ENCODE data around the gene GPR3. TPM values are rescaled to one million over a fixed set of nuclear protein-coding genes. Genes with fewer than 3 reads are reported as not detected.

The GPR3 gene
- total and polyA plus RNA-seq, 2 of the 13 experiments (the other 11 are each of a cell fraction or from before 2014, with no cell fraction given), result 1.00 to 2.6 TPM

DNA sequence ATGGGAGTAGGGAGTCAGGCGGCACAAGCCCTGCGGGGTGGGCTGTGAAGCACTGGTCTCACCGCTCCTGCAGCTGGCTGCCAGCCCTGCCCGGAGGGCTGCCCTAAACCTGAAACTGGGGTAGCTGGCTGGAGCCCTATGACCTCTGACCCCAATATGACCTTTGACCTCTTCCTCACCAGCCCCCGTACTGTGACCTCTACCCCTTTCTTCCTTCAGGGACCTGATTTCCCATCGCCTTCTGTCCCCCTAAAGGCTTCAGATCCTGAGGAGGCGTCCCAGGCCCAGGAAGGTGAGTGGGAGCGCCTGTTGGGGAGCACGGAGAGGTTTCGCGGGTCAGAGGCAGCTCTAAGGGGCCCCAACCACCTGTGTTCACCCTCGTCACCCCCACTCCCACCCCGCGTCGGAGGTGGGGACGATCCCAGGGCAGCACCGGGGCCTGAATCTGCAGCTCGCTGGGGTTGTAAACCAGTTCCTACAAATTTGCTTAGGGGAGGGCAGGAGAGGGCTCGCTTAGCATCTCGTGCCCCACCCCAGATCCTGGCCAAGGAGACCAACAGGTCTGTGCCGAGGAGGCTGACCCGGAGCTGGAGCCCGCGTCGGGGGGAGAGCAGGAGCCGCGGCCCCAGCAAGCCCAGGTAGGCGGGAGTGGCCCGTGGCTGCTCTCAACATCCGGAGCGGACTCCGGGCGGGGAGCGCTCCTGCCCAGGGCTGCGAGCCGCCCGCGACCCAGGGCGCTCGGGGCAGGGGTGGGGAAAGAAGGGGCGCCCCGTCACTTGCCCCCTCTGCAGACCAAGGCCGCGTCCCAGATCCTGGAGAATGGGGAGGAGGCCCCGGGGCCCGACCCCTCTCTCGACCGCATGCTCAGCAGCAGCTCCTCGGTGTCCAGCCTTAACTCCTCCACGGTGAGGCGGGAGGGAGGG, 43.3 kb upstream of the GPR3 start (continued):
- TF ChIP-seq KDM5B (CRISPR knock-in tag; IDR thresholded peaks at IDR 0.05; ENCODE audit: borderline replicate concordance) (peak; percentile 66), MAX (IDR thresholded peaks at IDR 0.05) (peak; percentile 32; the same call in 1 of the 2 replicates), ZNF501 (CRISPR knock-in tag; IDR thresholded peaks at IDR 0.05) (0 out of 2 replicates have a peak, but pooled peaks have one; percentile 32), NCOA2 (CRISPR knock-in tag; IDR thresholded peaks at IDR 0.05) (no peak), KLF12 (CRISPR knock-in tag; IDR thresholded peaks at IDR 0.05; ENCODE audit: borderline replicate concordance) (no peak), ZNF580 (CRISPR knock-in tag; IDR thresholded peaks at IDR 0.05; ENCODE audit: borderline replicate concordance, low read depth) (no peak), ZNF546 (CRISPR knock-in tag; conservative IDR thresholded peaks at IDR 0.05) (no peak), ZNF737 (CRISPR knock-in tag; IDR thresholded peaks at IDR 0.05; ENCODE audit: borderline replicate concordance) (no peak), MAZ (IDR thresholded peaks at IDR 0.05; ENCODE audit: borderline replicate concordance, low read depth, low read length) (peak; percentile 50; the same call in 1 of the 2 replicates), MAZ (CRISPR knock-in tag; IDR thresholded peaks at IDR 0.05; ENCODE audit: low read depth) (peak; percentile 71), ZNF616 (CRISPR knock-in tag; IDR thresholded peaks at IDR 0.05; ENCODE audit: low read depth) (no peak), GABPB1 (CRISPR knock-in tag; IDR thresholded peaks at IDR 0.05) (peak; percentile 70; the same call in 1 of the 2 replicates)
- TF ChIP-seq, protein P1, sequence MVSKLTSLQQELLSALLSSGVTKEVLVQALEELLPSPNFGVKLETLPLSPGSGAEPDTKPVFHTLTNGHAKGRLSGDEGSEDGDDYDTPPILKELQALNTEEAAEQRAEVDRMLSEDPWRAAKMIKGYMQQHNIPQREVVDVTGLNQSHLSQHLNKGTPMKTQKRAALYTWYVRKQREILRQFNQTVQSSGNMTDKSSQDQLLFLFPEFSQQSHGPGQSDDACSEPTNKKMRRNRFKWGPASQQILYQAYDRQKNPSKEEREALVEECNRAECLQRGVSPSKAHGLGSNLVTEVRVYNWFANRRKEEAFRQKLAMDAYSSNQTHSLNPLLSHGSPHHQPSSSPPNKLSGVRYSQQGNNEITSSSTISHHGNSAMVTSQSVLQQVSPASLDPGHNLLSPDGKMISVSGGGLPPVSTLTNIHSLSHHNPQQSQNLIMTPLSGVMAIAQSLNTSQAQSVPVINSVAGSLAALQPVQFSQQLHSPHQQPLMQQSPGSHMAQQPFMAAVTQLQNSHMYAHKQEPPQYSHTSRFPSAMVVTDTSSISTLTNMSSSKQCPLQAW (CRISPR knock-in tag; IDR thresholded peaks at IDR 0.05), result 0 out of 2 replicates have a peak, but pooled peaks have one; percentile 35
- TF ChIP-seq, protein P2, sequence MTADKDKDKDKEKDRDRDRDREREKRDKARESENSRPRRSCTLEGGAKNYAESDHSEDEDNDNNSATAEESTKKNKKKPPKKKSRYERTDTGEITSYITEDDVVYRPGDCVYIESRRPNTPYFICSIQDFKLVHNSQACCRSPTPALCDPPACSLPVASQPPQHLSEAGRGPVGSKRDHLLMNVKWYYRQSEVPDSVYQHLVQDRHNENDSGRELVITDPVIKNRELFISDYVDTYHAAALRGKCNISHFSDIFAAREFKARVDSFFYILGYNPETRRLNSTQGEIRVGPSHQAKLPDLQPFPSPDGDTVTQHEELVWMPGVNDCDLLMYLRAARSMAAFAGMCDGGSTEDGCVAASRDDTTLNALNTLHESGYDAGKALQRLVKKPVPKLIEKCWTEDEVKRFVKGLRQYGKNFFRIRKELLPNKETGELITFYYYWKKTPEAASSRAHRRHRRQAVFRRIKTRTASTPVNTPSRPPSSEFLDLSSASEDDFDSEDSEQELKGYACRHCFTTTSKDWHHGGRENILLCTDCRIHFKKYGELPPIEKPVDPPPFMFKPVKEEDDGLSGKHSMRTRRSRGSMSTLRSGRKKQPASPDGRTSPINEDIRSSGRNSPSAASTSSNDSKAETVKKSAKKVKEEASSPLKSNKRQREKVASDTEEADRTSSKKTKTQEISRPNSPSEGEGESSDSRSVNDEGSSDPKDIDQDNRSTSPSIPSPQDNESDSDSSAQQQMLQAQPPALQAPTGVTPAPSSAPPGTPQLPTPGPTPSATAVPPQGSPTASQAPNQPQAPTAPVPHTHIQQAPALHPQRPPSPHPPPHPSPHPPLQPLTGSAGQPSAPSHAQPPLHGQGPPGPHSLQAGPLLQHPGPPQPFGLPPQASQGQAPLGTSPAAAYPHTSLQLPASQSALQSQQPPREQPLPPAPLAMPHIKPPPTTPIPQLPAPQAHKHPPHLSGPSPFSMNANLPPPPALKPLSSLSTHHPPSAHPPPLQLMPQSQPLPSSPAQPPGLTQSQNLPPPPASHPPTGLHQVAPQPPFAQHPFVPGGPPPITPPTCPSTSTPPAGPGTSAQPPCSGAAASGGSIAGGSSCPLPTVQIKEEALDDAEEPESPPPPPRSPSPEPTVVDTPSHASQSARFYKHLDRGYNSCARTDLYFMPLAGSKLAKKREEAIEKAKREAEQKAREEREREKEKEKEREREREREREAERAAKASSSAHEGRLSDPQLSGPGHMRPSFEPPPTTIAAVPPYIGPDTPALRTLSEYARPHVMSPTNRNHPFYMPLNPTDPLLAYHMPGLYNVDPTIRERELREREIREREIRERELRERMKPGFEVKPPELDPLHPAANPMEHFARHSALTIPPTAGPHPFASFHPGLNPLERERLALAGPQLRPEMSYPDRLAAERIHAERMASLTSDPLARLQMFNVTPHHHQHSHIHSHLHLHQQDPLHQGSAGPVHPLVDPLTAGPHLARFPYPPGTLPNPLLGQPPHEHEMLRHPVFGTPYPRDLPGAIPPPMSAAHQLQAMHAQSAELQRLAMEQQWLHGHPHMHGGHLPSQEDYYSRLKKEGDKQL (CRISPR knock-in tag; IDR thresholded peaks at IDR 0.05; ENCODE audit: low read depth), result no peak
